Measurements from ENCODE around the gene TGM3. TPM values are rescaled to one million over a fixed set of nuclear protein-coding genes. Genes with fewer than 3 reads are reported as not detected.

Gene TGM3, protein sequence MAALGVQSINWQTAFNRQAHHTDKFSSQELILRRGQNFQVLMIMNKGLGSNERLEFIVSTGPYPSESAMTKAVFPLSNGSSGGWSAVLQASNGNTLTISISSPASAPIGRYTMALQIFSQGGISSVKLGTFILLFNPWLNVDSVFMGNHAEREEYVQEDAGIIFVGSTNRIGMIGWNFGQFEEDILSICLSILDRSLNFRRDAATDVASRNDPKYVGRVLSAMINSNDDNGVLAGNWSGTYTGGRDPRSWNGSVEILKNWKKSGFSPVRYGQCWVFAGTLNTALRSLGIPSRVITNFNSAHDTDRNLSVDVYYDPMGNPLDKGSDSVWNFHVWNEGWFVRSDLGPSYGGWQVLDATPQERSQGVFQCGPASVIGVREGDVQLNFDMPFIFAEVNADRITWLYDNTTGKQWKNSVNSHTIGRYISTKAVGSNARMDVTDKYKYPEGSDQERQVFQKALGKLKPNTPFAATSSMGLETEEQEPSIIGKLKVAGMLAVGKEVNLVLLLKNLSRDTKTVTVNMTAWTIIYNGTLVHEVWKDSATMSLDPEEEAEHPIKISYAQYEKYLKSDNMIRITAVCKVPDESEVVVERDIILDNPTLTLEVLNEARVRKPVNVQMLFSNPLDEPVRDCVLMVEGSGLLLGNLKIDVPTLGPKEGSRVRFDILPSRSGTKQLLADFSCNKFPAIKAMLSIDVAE
- total RNA-seq, result not detected in 2 replicates

DNA sequence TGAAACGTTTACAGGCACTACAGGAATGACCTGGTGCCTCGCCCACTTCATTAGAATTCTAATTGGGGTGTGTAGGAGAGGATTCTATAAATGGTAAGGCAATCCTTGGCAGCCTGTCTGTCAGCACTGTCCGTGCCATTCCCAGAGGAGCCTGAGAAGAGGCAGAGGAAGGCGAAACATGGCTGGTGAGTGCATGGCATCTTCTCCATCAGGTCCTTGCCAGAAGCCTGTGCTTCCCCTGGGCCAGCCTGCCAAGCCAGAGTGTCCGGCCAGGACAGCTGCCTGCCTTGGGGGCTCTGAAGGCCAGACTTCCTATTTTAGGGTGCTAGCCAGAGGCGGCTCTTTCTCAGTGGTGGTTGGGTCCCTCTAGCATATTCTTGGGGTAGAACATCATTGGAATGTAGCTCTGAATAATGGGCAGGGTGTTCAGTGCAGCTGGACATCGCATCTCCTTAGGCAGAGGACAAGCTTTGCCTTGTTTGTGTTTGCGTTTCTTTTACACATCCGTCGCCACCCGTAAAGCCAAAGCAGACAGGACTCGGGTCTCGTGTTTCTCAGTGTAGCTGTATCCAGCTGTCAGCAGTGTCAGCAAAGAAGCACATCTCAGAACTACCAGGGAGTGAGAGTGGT is at the start of gene TGM3:
Gene TGM3 (plus strand): TSS at position 116 of the 630 bp plus-strand sequence. CDS start 63 bp downstream, at position 179.
- no peak for DNase-seq (ENCODE audit: low read depth)
- TF ChIP-seq, protein P1, sequence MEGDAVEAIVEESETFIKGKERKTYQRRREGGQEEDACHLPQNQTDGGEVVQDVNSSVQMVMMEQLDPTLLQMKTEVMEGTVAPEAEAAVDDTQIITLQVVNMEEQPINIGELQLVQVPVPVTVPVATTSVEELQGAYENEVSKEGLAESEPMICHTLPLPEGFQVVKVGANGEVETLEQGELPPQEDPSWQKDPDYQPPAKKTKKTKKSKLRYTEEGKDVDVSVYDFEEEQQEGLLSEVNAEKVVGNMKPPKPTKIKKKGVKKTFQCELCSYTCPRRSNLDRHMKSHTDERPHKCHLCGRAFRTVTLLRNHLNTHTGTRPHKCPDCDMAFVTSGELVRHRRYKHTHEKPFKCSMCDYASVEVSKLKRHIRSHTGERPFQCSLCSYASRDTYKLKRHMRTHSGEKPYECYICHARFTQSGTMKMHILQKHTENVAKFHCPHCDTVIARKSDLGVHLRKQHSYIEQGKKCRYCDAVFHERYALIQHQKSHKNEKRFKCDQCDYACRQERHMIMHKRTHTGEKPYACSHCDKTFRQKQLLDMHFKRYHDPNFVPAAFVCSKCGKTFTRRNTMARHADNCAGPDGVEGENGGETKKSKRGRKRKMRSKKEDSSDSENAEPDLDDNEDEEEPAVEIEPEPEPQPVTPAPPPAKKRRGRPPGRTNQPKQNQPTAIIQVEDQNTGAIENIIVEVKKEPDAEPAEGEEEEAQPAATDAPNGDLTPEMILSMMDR (IDR thresholded peaks at IDR 0.05; ENCODE audit: insufficient read depth, low read depth, low read length), result no peak

DNA sequence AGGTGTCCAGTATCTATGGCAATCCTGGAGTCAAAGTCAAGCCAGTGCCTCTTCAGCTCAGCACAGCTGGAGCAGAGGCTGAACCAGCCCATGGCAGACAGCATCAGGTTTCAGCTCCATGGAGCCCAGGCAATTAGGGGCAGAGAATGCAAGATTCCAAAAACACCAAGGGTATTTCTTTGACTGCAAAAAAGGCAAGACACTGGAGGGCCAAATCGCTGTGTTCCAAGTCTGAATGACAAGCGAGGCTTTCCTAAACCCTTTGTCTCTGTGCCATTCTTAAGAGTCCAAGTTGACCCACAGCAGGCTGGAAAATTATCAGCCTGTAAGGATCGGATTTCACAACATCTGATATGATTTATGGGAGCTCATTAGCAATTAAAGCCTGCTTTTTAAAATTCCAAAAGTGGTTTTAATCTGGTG is 49.7 kb upstream of the TGM3 start:
- DNase-seq (ENCODE audit: low read depth), result no peak
- H3K4me3 ChIP-seq (ENCODE audit: low read depth, low read length), result no peak overlapping the region
- TF ChIP-seq, protein P1 (IDR thresholded peaks at IDR 0.05; ENCODE audit: insufficient read depth, low read depth, low read length), result no peak

More for the DNA sequence above, at the start of gene TGM3:
- no peak within 1 kb of the TSS for H3K4me3 ChIP-seq (ENCODE audit: low read depth, low read length)

DNA sequence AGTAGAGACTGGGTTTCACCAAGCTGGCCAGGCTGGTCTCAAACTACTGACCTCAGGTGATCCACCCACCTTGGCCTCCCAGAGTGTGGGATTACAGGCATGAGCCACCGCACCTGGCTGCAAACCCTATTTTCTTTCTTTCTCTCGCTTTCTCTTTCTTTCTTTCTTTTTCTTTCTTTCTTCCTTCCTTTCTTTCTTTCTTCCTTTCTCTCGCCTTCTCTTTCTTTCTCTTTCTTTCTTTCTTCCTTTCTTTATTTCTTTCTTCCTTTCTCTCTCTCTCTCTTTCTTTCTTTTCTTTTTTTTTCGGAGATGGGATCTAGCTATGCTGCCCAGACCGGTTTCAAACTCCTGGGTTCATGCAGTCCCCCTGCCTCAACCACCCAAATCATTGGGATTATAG is 47.0 kb upstream of the TGM3 start:
- DNase-seq (ENCODE audit: low read depth), result no peak
- TF ChIP-seq, protein P1 (IDR thresholded peaks at IDR 0.05; ENCODE audit: insufficient read depth, low read depth, low read length), result no peak
- no peak overlapping the region for H3K4me3 ChIP-seq (ENCODE audit: low read depth, low read length)

DNA sequence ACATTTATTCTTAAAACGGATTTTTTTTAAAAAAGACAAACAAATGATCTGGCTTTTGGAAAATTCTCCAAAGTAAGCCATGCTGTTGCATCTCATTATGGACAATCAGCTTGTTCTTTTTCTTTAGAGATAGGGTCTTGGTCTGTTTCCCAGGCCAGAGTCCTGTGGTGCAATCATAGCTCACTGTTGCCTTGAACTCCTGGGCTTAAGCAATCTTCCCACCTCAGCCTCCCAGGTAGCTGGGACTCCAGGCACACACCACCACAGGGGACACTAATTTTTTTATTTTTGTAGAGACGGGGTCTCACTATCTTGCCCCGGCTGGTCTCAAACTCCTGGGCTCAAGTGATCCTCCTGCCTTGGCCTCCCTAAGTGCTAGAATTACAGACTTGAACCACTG is 45.9 kb upstream of the TGM3 start:
- H3K4me3 ChIP-seq (ENCODE audit: low read depth, low read length), result no peak overlapping the region
- TF ChIP-seq, protein P1 (IDR thresholded peaks at IDR 0.05; ENCODE audit: insufficient read depth, low read depth, low read length), result no peak
- DNase-seq (ENCODE audit: low read depth), result no peak

DNA sequence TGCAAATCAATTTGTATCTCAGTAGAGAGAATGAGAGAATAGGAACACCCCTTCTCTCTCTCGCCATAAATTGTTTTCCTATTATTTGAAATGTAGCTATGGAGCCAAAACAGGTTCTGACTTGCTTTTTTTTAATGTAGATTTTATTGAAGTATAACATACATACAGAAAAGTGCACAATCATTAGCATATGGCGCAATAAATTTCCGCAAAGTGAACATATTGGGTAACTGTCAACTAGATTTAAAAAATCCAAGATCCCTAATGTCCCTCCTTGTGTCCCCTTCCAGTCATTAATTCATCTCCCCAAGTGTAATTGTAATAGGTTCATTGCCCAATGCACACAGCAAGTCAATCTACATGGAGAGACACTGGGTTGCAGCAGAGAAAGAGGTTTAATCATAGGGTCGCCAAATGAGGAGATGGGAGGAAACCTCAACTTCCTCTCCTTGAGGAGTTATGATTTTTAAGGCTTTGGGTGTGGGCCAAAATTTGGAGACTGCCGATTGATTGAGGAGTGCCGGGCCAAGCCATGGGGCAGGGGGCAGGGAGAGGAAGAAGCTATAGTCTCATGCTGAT is 43.3 kb upstream of the TGM3 start:
- DNase-seq (ENCODE audit: low read depth), result no peak
- H3K4me3 ChIP-seq (ENCODE audit: low read depth, low read length), result no peak overlapping the region
- TF ChIP-seq, protein P1 (IDR thresholded peaks at IDR 0.05; ENCODE audit: insufficient read depth, low read depth, low read length), result no peak

DNA sequence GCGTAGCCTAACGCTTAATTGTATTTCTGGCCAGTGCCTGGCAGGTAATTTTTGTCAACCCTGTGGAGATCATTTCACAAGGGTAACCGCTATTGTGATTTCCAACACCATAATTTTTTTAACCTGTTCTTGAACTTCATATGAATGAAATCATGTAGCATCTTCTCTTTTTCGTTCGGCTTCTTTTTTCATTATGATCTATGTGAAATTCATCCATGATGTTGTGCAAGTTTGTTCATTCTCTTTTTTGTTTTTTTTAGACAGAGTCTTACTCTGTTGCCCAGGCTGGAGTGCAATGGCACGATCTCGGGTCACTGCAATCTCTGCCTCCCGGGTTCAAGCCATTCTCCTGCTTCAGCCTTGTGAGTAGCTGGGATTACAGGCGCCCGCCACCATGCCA is 42.5 kb upstream of the TGM3 start:
- no peak for DNase-seq (ENCODE audit: low read depth)
- no peak overlapping the region for H3K4me3 ChIP-seq (ENCODE audit: low read depth, low read length)
- TF ChIP-seq, protein P1 (IDR thresholded peaks at IDR 0.05; ENCODE audit: insufficient read depth, low read depth, low read length), result no peak
